Peyer's patch (tissue), 4 donors: ENCODE results near the gene GNAQ. TPM values are rescaled to one million over a fixed set of nuclear protein-coding genes. Genes with fewer than 3 reads are reported as not detected.

Experiments used
- DNase-seq, 3 donors: peaks; one replicate each; pipeline ENCODE4 v3.0.0-alpha.2; 2017 to 2019
- H3K27ac ChIP-seq, 4 donors: fragments of 200-600 bp; sonication (generic); one replicate each; pipeline ENCODE4 v1.5.1; 2016 to 2019
- H3K27me3 ChIP-seq, 2 donors: fragments of 200-600 bp; sonication (generic); one replicate each; pipeline ENCODE4 v1.5.1; 2019
- H3K36me3 ChIP-seq, 3 donors: fragments of 200-600 bp; sonication (generic); one replicate each; pipeline ENCODE4 v1.5.1; 2016 to 2019
- H3K4me1 ChIP-seq, 4 donors: fragments of 200-600 bp; sonication (generic); one replicate each; pipeline ENCODE4 v1.5.1; 2016 to 2019
- H3K4me3 ChIP-seq, 4 donors: fragments of 200-600 bp; sonication (generic); 1 replicate in 3 of 4; 2 replicates in 1 of 4; pipeline ENCODE4 v1.5.1; 2016 to 2019; ENCODE audit warnings: mild to moderate bottlenecking in 1 of 4
- H3K9me3 ChIP-seq, 4 donors: fragments of 200-600 bp; sonication (generic); one replicate each; pipeline ENCODE4 v1.5.1; 2016 to 2019; ENCODE audit warnings: mild to moderate bottlenecking in 1 of 4
- POLR2A ChIP-seq, 2 donors: fragments of 450-650 bp; IDR thresholded peaks; one replicate each; pipeline ENCODE4 v1.5.1; 2017; ENCODE audit warnings: antibody characterized with exemption in 2 of 2, mild to moderate bottlenecking in 2 of 2, moderate library complexity in 2 of 2
- total RNA-seq, 4 donors: library from RNA; depleted of rRNA; stranded (reverse); fragments of >200 nt; gene quantifications; one replicate each; pipeline ENCODE4 v1.1.0, GENCODE V29; 2016
- TF ChIP-seq, protein P1 (sequence below), 6 experiments: fragments of 450-650 bp in 4 of 6; fragments of 200-600 bp in 2 of 6; sonication (generic) in 1 of 6; IDR thresholded peaks; one replicate each; pipeline ENCODE4 v1.5.1; 2017 to 2019; ENCODE audit warnings: antibody characterized with exemption in 6 of 6, mild to moderate bottlenecking in 3 of 6, moderate library complexity in 1 of 6

The GNAQ gene
- total RNA-seq, 4 donors from 2014 or later = 28.7 to 45.4 (median 33.5) TPM

DNA sequence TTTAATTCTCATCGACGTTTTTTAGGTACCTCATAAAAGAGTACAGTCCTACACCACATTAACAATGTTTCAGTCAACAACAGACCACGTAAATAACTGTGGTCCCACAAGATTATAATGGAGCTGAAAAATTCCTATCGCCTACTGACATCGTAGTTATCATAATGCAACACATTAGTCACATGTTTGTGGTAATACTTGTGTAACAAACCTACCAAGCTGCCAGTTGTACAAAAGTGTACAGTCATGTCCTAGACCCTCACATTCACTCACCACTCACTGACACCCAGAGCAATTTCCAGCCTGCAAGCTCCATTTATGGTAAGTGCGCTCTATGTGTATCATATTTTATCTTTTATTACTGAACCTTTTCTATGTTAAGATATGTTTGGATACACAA is 16.8 kb downstream of the GNAQ start:
- no peaks in the 10 kb centered on the region for H3K36me3 ChIP-seq
- H3K9me3 ChIP-seq = no peaks in the 10 kb centered on the region
- no peaks in the 10 kb centered on the region for H3K27me3 ChIP-seq
- DNase-seq = no peak
- TF ChIP-seq POLR2A (IDR thresholded peaks at IDR 0.05) = no peak
- TF ChIP-seq, protein P1, sequence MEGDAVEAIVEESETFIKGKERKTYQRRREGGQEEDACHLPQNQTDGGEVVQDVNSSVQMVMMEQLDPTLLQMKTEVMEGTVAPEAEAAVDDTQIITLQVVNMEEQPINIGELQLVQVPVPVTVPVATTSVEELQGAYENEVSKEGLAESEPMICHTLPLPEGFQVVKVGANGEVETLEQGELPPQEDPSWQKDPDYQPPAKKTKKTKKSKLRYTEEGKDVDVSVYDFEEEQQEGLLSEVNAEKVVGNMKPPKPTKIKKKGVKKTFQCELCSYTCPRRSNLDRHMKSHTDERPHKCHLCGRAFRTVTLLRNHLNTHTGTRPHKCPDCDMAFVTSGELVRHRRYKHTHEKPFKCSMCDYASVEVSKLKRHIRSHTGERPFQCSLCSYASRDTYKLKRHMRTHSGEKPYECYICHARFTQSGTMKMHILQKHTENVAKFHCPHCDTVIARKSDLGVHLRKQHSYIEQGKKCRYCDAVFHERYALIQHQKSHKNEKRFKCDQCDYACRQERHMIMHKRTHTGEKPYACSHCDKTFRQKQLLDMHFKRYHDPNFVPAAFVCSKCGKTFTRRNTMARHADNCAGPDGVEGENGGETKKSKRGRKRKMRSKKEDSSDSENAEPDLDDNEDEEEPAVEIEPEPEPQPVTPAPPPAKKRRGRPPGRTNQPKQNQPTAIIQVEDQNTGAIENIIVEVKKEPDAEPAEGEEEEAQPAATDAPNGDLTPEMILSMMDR (IDR thresholded peaks at IDR 0.05) = no peak
- H3K4me3 ChIP-seq = no peak overlapping the region
- peaks cover 0 to 21% (median 5%) of the 10 kb centered on the region in 4 donors for H3K4me1 ChIP-seq
- no peak overlapping the region for H3K27ac ChIP-seq

DNA sequence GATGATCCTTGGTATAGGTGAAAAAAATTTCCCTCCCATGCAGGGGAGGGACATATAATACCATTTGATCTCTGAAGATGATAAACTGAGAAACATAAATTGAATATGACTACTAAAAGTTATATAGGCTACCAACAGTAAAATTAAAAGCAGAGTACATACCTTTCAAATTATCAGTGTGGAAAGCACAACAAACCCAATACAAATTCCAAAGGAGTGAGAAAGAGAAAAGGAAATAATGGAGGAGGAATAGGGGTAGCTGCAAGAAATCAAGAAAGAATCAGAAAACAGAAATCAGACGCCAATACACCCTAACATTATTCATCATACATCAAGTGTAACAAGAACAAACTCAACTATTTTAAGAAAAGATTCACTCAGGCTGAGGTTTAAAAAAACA is 17.7 kb downstream of the GNAQ start:
- Histone ChIP-seq H3K9me3 (no peaks in the 10 kb centered on the region), H3K4me3 (no peak overlapping the region), H3K4me1 (peaks cover 0 to 28% (median 7%) of the 10 kb centered on the region in 4 donors), H3K27me3 (no peaks in the 10 kb centered on the region), H3K27ac (no peak overlapping the region), H3K36me3 (no peaks in the 10 kb centered on the region)
- TF ChIP-seq, protein P1 (IDR thresholded peaks at IDR 0.05) = no peak
- TF ChIP-seq POLR2A (IDR thresholded peaks at IDR 0.05) = no peak
- DNase-seq = no peak

DNA sequence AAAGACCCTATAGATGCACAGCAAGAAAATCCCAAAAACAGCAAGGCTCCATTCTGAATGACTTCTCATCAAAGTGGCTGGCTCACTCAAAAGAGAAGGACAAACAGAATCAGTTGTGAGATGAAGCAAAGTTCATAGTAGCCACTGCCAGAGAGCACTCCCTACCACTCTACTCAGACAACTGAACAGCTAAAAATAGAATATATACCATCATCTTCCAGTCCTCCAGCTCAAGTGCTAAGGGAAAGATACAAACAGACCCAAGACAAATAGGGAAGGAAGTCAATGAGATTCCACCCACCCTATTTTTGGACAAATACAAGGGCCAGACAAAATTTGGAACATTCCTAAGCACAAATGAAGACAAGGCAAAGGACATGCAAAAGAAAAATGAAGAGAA is 20.6 kb downstream of the GNAQ start:
- no peak overlapping the region for H3K27ac ChIP-seq
- TF ChIP-seq POLR2A (IDR thresholded peaks at IDR 0.05) = no peak
- TF ChIP-seq, protein P1 (IDR thresholded peaks at IDR 0.05) = no peak
- H3K4me3 ChIP-seq = no peak overlapping the region
- DNase-seq = no peak
- H3K27me3 ChIP-seq = no peaks in the 10 kb centered on the region
- H3K9me3 ChIP-seq = no peaks in the 10 kb centered on the region
- H3K36me3 ChIP-seq = no peaks in the 10 kb centered on the region
- peaks cover 0 to 33% (median 7%) of the 10 kb centered on the region in 4 donors for H3K4me1 ChIP-seq

DNA sequence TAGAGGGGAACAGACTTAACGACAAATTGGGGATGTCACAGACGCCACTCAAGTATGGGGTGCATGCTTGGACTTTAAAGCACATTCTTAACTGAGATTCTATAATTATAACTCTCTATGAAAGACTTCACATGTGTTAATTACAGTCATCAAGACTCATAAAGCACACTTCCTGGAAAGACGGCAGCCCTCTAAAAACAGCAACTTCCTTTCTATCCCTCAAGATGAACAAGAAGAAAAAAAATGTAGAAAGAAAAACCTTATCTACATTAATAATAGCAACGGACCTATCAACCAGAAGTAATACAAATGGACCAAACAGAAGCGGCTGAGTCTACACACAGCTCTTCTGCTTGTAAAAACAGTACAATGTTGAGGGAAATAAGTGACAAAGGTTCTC is 21.2 kb downstream of the GNAQ start:
- Histone ChIP-seq H3K9me3 (no peaks in the 10 kb centered on the region), H3K27ac (no peak overlapping the region), H3K4me1 (peaks cover 0 to 33% (median 7%) of the 10 kb centered on the region in 4 donors), H3K27me3 (no peaks in the 10 kb centered on the region), H3K4me3 (no peak overlapping the region), H3K36me3 (no peaks in the 10 kb centered on the region)
- TF ChIP-seq, protein P1 (IDR thresholded peaks at IDR 0.05) = no peak
- TF ChIP-seq POLR2A (IDR thresholded peaks at IDR 0.05) = no peak
- DNase-seq = no peak

DNA sequence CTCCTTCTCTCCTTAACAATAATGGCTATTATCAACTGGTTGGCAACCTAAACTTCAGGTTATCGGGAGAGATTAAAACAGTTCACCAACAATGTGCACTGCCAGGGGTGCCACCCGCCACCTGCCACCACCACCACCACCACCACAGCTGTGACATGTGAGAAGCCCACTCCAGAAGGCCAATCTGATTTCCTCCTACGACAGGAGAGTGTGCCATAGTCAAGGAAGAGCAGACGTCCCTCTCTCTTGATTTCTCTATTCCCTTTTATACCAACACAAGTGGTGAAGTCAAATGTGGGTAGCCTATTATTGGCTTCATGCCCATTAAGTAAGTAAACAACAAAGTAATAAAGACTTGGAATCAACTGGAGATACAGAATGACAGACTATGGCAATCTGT is 22.4 kb downstream of the GNAQ start:
- Histone ChIP-seq H3K27me3 (no peaks in the 10 kb centered on the region), H3K9me3 (no peaks in the 10 kb centered on the region), H3K27ac (no peak overlapping the region), H3K4me1 (peaks cover 0 to 44% (median 7%) of the 10 kb centered on the region in 4 donors), H3K4me3 (no peak overlapping the region), H3K36me3 (no peaks in the 10 kb centered on the region)
- no peak for TF ChIP-seq POLR2A (IDR thresholded peaks at IDR 0.05)
- TF ChIP-seq, protein P1 (IDR thresholded peaks at IDR 0.05) = no peak
- DNase-seq = no peak

DNA sequence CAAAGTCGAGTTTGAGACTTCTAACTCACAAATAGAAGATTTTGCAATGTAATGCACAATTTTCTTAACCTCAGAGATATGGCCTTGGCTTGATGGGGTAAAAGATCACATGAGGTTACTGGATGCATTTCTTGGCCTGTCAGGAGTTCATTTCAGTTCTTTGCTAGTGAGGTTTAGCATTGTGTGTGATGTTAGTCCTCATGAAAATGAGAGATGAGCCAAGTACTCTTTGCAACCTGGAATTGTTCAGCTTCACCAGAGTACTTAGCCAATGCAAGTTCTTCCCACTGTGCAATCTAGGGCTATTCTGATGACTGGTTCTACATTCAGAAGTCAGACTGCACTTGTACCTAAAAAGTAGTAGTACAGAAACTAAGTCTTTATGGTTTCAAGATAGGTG is 24.9 kb downstream of the GNAQ start:
- Histone ChIP-seq H3K4me3 (no peak overlapping the region), H3K27ac (no peak overlapping the region), H3K27me3 (no peaks in the 10 kb centered on the region), H3K4me1 (peaks cover 0 to 48% (median 7%) of the 10 kb centered on the region in 4 donors), H3K9me3 (no peaks in the 10 kb centered on the region), H3K36me3 (no peaks in the 10 kb centered on the region)
- no peak for TF ChIP-seq POLR2A (IDR thresholded peaks at IDR 0.05)
- TF ChIP-seq, protein P1 (IDR thresholded peaks at IDR 0.05) = no peak
- DNase-seq = no peak
